IMR-90 (cell line): ENCODE data around the gene ZG16. TPM values are rescaled to one million over a fixed set of nuclear protein-coding genes. Genes with fewer than 3 reads are reported as not detected.

Experiments
- ATAC-seq: fragments of 200-7000 bp; cut with Tn5 transposase; 2 replicates; pipeline ENCODE4 v1.9.1; 2020; ENCODE audit warnings: low read depth, mild to moderate bottlenecking, moderate library complexity
- BruUV-seq: library from RNA; stranded (reverse); fragments of 400-500 nt; replicated peaks from 2 replicates; lab custom pipeline; 2021; lab: Mats Ljungman, UMichigan
- CTCF ChIA-PET: fragments of 300-600 bp; formaldehyde crosslinking; extraction: SDS; loops from one replicate; lab custom pipeline; 2021; ENCODE audit warnings: antibody characterized with exemption; lab: Yijun Ruan, JAX
- POLR2A ChIA-PET: fragments of 300-600 bp; sonication (Branson Sonifier 250); formaldehyde crosslinking; loops from one replicate; lab custom pipeline; 2022; ENCODE audit warnings: antibody characterized with exemption; ENCODE audit not compliant: unreplicated experiment; lab: Charles Lee
- DNase-seq: peaks from one replicate; pipeline ENCODE4 v3.0.0; 2013
- H2AFZ ChIP-seq: replicated peaks from 2 replicates; pipeline ENCODE3; 2013; ENCODE audit warnings: low read length, mild to moderate bottlenecking; ENCODE audit not compliant: poor library complexity
- H2AK5ac ChIP-seq: 2 replicates; pipeline ENCODE4 v1.6.1; 2013; ENCODE audit warnings: low read depth, low read length, inconsistent platforms
- H2AK9ac ChIP-seq: replicated peaks from 2 replicates; pipeline ENCODE3; 2013; ENCODE audit warnings: mild to moderate bottlenecking, low read depth, low read length, moderate library complexity; ENCODE audit not compliant: poor library complexity
- H2BK120ac ChIP-seq: 2 replicates; pipeline ENCODE4 v1.6.1; 2013; ENCODE audit warnings: low read depth, low read length, inconsistent platforms
- H2BK15ac ChIP-seq: 3 replicates; pipeline ENCODE4 v1.6.1; 2013; ENCODE audit warnings: low read depth, low read length, inconsistent platforms
- H2BK20ac ChIP-seq: 2 replicates; pipeline ENCODE4 v1.6.1; 2013; ENCODE audit warnings: low read depth, mild to moderate bottlenecking, inconsistent platforms, low read length, moderate library complexity
- H2BK5ac ChIP-seq: 2 replicates; pipeline ENCODE4 v1.6.1; 2013; ENCODE audit warnings: mild to moderate bottlenecking, low read depth, low read length, inconsistent platforms; ENCODE audit not compliant: poor library complexity, severe bottlenecking
- H3K14ac ChIP-seq: replicated peaks from 2 replicates; pipeline ENCODE4 v1.6.1; 2013; ENCODE audit warnings: low read depth, low read length, inconsistent platforms
- H3K18ac ChIP-seq: 2 replicates; pipeline ENCODE4 v1.6.1; 2013; ENCODE audit warnings: low read depth, low read length, control low read depth
- H3K23ac ChIP-seq: 2 replicates; pipeline ENCODE4 v1.6.1; 2013; ENCODE audit warnings: low read depth, low read length, inconsistent platforms
- H3K27ac ChIP-seq: 2 replicates; pipeline ENCODE4 v1.5.1; 2013; ENCODE audit warnings: mild to moderate bottlenecking, control low read depth, low read length; ENCODE audit not compliant: insufficient read depth
- H3K27me3 ChIP-seq: 2 replicates; pipeline ENCODE4 v1.6.1; 2013; ENCODE audit warnings: low read length; ENCODE audit not compliant: control insufficient read depth, insufficient read depth
- H3K36me3 ChIP-seq: 2 replicates; pipeline ENCODE4 v1.6.1; 2013; ENCODE audit warnings: low read length, mixed read lengths; ENCODE audit not compliant: control insufficient read depth, insufficient read depth
- H3K4ac ChIP-seq: 2 replicates; pipeline ENCODE4 v1.6.1; 2013; ENCODE audit warnings: low read depth, low read length, inconsistent platforms
- H3K4me1 ChIP-seq: 2 replicates; pipeline ENCODE4 v1.6.1; 2013; ENCODE audit warnings: low read length, mixed read lengths; ENCODE audit not compliant: control insufficient read depth, insufficient read depth
- H3K4me2 ChIP-seq: 2 replicates; pipeline ENCODE4 v1.6.1; 2013; ENCODE audit warnings: low read depth, mild to moderate bottlenecking, control low read depth, low read length, moderate library complexity
- H3K4me3 ChIP-seq: 2 replicates; pipeline ENCODE4 v1.5.1; 2013; ENCODE audit warnings: low read depth, mild to moderate bottlenecking, control low read depth, low read length, moderate library complexity; ENCODE audit not compliant: insufficient read depth
- H3K56ac ChIP-seq: 2 replicates; pipeline ENCODE4 v1.6.1; 2013; ENCODE audit warnings: low read length, inconsistent platforms; ENCODE audit not compliant: insufficient read depth; ENCODE audit errors: extremely low read depth
- H3K79me1 ChIP-seq, 2 experiments: 2 replicates each; pipeline ENCODE4 v1.6.1; 2013; ENCODE audit warnings: low read length in 2 of 2, inconsistent platforms in 1 of 2, low read depth in 1 of 2
- H3K9ac ChIP-seq: 2 replicates; pipeline ENCODE4 v1.6.1; 2013; ENCODE audit warnings: low read depth, low read length, control low read depth
- H3K9me1 ChIP-seq: 2 replicates; pipeline ENCODE4 v1.6.1; 2013; ENCODE audit warnings: low read length, inconsistent platforms; ENCODE audit not compliant: insufficient read depth
- H3K9me3 ChIP-seq: 2 replicates; pipeline ENCODE4 v1.6.1; 2013; ENCODE audit warnings: low read length; ENCODE audit not compliant: control insufficient read depth, insufficient read depth
- H4K20me1 ChIP-seq: 2 replicates; pipeline ENCODE4 v1.6.1; 2013; ENCODE audit warnings: low read length, inconsistent platforms; ENCODE audit not compliant: insufficient read depth
- H4K5ac ChIP-seq: 2 replicates; pipeline ENCODE4 v1.6.1; 2013; ENCODE audit warnings: mild to moderate bottlenecking, low read depth, low read length, control low read depth
- H4K8ac ChIP-seq, 2 experiments: 2 replicates each; pipeline ENCODE4 v1.6.1; 2013; ENCODE audit warnings: low read depth in 2 of 2, low read length in 2 of 2, control low read depth in 1 of 2, inconsistent platforms in 1 of 2
- H4K91ac ChIP-seq: 2 replicates; pipeline ENCODE4 v1.6.1; 2013; ENCODE audit warnings: low read depth, low read length, inconsistent platforms; ENCODE audit not compliant: insufficient read depth
- CEBPB ChIP-seq: IDR thresholded peaks from 2 replicates; pipeline ENCODE4 v1.6.1; 2012; ENCODE audit warnings: low read depth, low read length, improper control_type of control experiment
- FOS ChIP-seq: fragments of 150-350 bp; IDR thresholded peaks from 2 replicates; pipeline ENCODE4 v1.6.1; 2016; ENCODE audit warnings: low read depth, low read length
- WGBS, 2 experiments: methylation state at CpG; one replicate each; pipeline versions ENCODE4 v1.1.5 to v1.1.7; 2013; ENCODE audit warnings: missing lambda C conversion rate in 2 of 2; ENCODE audit not compliant: insufficient read length in 1 of 2; ENCODE audit errors: extremely low coverage in 2 of 2; 5-methylcytosine and 5-hydroxymethylcytosine counted together
- dilution Hi-C: fragments of 300-500 bp; cut with HindIII; formaldehyde crosslinking; loops from one replicate; pipeline ENCODE4 v1.14.3; 2018; ENCODE audit warnings: low sequenced_read_pairs; ENCODE audit not compliant: unreplicated experiment
- in situ Hi-C: fragments of 300-500 bp; cut with MboI; formaldehyde crosslinking; loops from 3 replicates; pipeline ENCODE4 v1.14.3; 2019; ENCODE audit warnings: low sequenced_read_pairs, inconsistent platforms, mixed read lengths
- intact Hi-C: fragments of 100-400 bp; cut with micrococcal nuclease; formaldehyde crosslinking; loops from 2 replicates; pipeline ENCODE4 v1.10.0; 2022
- polyA plus RNA-seq, 3 experiments: library from polyadenylated mRNA; depleted of rRNA; stranded (reverse); fragments of >200 nt; gene quantifications; 2 replicates each; pipeline ENCODE4 v1.2.3, GENCODE V29; 2012; ENCODE audit warnings: low replicate concordance in 1 of 3
- total RNA-seq: library from RNA; depleted of rRNA; stranded (reverse); fragments of >200 nt; gene quantifications from 2 replicates; pipeline ENCODE4 v1.2.3, GENCODE V29; 2012

Gene ZG16
- total and polyA plus RNA-seq, 2 of the 4 experiments (the other 2 are of a cell fraction), result not detected

DNA sequence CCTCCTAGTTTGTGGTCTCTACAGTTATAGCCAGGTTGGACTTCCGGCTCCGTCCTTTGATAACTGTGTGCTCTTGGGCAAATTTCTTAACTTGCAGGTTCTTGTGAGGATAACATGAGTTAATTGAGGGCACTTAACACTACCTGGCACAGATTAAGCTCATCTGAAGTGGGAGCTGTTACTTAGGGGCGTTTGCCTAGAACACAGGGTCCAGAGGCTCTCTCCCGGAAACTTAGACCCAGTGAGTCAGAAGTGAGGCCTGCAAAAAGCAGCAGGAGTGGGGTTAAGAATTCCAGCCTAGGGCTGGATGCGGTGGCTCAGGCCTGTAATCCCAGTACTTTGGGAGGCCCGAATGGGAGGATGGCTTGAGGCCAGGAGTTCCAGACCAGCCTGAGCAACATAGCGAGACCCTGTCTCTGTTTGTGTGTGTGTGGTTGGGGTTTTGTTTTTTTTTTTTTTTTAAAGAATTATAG lies 43.6 kb downstream of the ZG16 start:
- H2BK120ac ChIP-seq, result peak overlapping the region; percentile 76
- H3K9ac ChIP-seq, result peak overlapping the region; percentile 88
- peak overlapping the region; percentile 92 for H4K91ac ChIP-seq
- H2AK5ac ChIP-seq, result peak overlapping the region; percentile 97
- peak overlapping the region; percentile 88 for H4K5ac ChIP-seq
- BruUV-seq, result no TSS peak
- H2BK15ac ChIP-seq, result peak overlapping the region; percentile 52; the same call in 2 of the 3 replicates
- no peak overlapping the region for H2AFZ ChIP-seq
- ChIA-PET CTCF (interaction anchor here (0.6 to 1.8 kb wide), 2 partner anchors 27 to 594 kb away, joined by 3 to 7 read pairs; no protein-coding TSS in a partner anchor), POLR2A (interaction anchor here (0.6 kb wide), 1 partner anchor 8 kb away, joined by 4 read pairs; no protein-coding TSS in a partner anchor)
- H3K4me3 ChIP-seq, result peak overlapping the region; percentile 85
- peak overlapping the region; percentile 57 for H3K18ac ChIP-seq
- peak overlapping the region; percentile 88 for H3K27ac ChIP-seq
- in situ Hi-C loops (no loop called here), intact Hi-C loops (loop anchor here (5.0 kb wide), 1 partner anchor 41 kb away; the partner anchor contains the start of gene CDIPT), dilution Hi-C loops (no loop called here)
- H3K79me1 ChIP-seq, result peaks cover 25 to 70% of the 10 kb centered on the region in 2 experiments; a peak in 3 of 4 replicates
- no peaks in the 10 kb centered on the region for H3K9me3 ChIP-seq
- H3K4me1 ChIP-seq, result peaks cover 31% of the 10 kb centered on the region
- H3K9me1 ChIP-seq, result peaks cover 21% of the 10 kb centered on the region
- ATAC-seq (peak; percentile 22), DNase-seq (peak; percentile 79)
- peak overlapping the region; percentile 93 for H3K4ac ChIP-seq
- peak overlapping the region; percentile 65; the same call in 1 of the 2 replicates for H2BK20ac ChIP-seq
- peak overlapping the region; percentile 86 for H2BK5ac ChIP-seq
- peak overlapping the region; percentile 94 for H3K23ac ChIP-seq
- H3K56ac ChIP-seq, result peak overlapping the region; percentile 94
- peaks cover 12% of the 10 kb centered on the region for H4K20me1 ChIP-seq
- H2AK9ac ChIP-seq, result peak overlapping the region; percentile 100
- H4K8ac ChIP-seq, result peak overlapping the region; percentile 68 to 95
- H3K27me3 ChIP-seq, result no peaks in the 10 kb centered on the region
- H3K4me2 ChIP-seq, result peak overlapping the region; percentile 90
- peaks cover 6% of the 10 kb centered on the region for H3K36me3 ChIP-seq
- H3K14ac ChIP-seq, result peak overlapping the region; percentile 99
- WGBS, 2 experiments, result no CpG with 5 or more reads among the region's 7 CpGs
- 0 out of 2 replicates have a peak, but pooled peaks have one; percentile 34 for TF ChIP-seq FOS
- TF ChIP-seq CEBPB, result no peak
